BJ (cell line): Measurements from ENCODE around the gene CR2. TPM values are rescaled to one million over a fixed set of nuclear protein-coding genes. Genes with fewer than 3 reads are reported as not detected.

Experiments
- CTCF ChIA-PET: fragments of 350-600 bp; formaldehyde crosslinking; extraction: SDS; loops from one replicate; lab custom pipeline; 2021; ENCODE audit warnings: antibody characterized with exemption, inconsistent platforms; lab: Yijun Ruan, JAX
- POLR2A ChIA-PET: fragments of 300-600 bp; sonication (Branson Sonifier 250); formaldehyde crosslinking; extraction: SDS; loops from one replicate; lab custom pipeline; 2021; ENCODE audit warnings: antibody characterized with exemption; lab: Charles Lee
- DNase-seq: peaks from one replicate; pipeline ENCODE4 v3.0.0-alpha.2; 2011; ENCODE audit warnings: low read depth
- H3K27me3 ChIP-seq: 2 replicates; pipeline ENCODE4 v1.6.0; 2011; ENCODE audit warnings: low read length; ENCODE audit not compliant: control insufficient read depth, insufficient read depth
- H3K36me3 ChIP-seq: 2 replicates; pipeline ENCODE4 v1.5.1; 2011; ENCODE audit warnings: low read length; ENCODE audit not compliant: control insufficient read depth, insufficient read depth
- H3K4me3 ChIP-seq: 2 replicates; pipeline ENCODE4 v1.5.1; 2011; ENCODE audit warnings: low read depth, mild to moderate bottlenecking, control low read depth, low read length
- CTCF ChIP-seq: IDR thresholded peaks from 2 replicates; pipeline ENCODE4 v1.5.1; 2011; ENCODE audit warnings: low read depth, mild to moderate bottlenecking, control low read depth, inconsistent platforms, low read length, moderate library complexity; ENCODE audit not compliant: insufficient read depth
- polyA plus RNA-seq: library from polyadenylated mRNA; depleted of rRNA; stranded (reverse); fragments of >200 nt; gene quantifications from 2 replicates; pipeline ENCODE4 v1.2.3, GENCODE V29; 2011

The CR2 gene
- polyA plus RNA-seq, 1 experiment = not detected

- POLR2A ChIA-PET = no interaction called here
- DNase-seq = no peak
- CTCF ChIA-PET = interaction anchor here (1.3 kb wide), 1 partner anchor 8 kb away, joined by 9 read pairs; no protein-coding TSS in a partner anchor
- Histone ChIP-seq H3K27me3 (peaks cover 2% of the 10 kb centered on the region; the same call in 1 of the 2 replicates), H3K4me3 (no peak overlapping the region), H3K36me3 (no peaks in the 10 kb centered on the region)
- no peak for TF ChIP-seq CTCF
Measured at GRCh38 chr1:207412845-207413244, 41.3 kb upstream of the CR2 start.

GRCh38 chr1:207414606-207415108 lies 39.5 kb upstream of the CR2 start:
- TF ChIP-seq CTCF = no peak
- POLR2A ChIA-PET = no interaction called here

GRCh38 chr1:207417076-207417475 lies 37.1 kb upstream of the CR2 start:
- no peak for DNase-seq
- POLR2A ChIA-PET = no interaction called here
- CTCF ChIA-PET = no interaction called here

More at GRCh38 chr1:207414606-207415108, 39.5 kb upstream of the CR2 start:
- H3K27me3 ChIP-seq = no peaks in the 10 kb centered on the region; the same call in 1 of the 2 replicates
- no peaks in the 10 kb centered on the region for H3K36me3 ChIP-seq
- no peak for DNase-seq
- H3K4me3 ChIP-seq = no peak overlapping the region
- CTCF ChIA-PET = no interaction called here

GRCh38 chr1:207418351-207418750 lies 35.8 kb upstream of the CR2 start:
- H3K27me3 ChIP-seq = no peaks in the 10 kb centered on the region; the same call in none of the 2 replicates
- no peaks in the 10 kb centered on the region for H3K36me3 ChIP-seq
- no peak for DNase-seq
- H3K4me3 ChIP-seq = no peak overlapping the region
- TF ChIP-seq CTCF = no peak
- ChIA-PET CTCF (interaction anchor here (1.4 kb wide), 1 partner anchor 81 kb away, joined by 5 read pairs; no protein-coding TSS in a partner anchor), POLR2A (no interaction called here)

More at GRCh38 chr1:207417076-207417475, 37.1 kb upstream of the CR2 start:
- no peak for TF ChIP-seq CTCF
- Histone ChIP-seq H3K4me3 (no peak overlapping the region), H3K36me3 (no peaks in the 10 kb centered on the region), H3K27me3 (no peaks in the 10 kb centered on the region; the same call in 1 of the 2 replicates)

GRCh38 chr1:207420109-207420508 lies 34.0 kb upstream of the CR2 start:
- CTCF ChIA-PET = no interaction called here

More at GRCh38 chr1:207420109-207420508, 34.0 kb upstream of the CR2 start:
- no peak for TF ChIP-seq CTCF
- Histone ChIP-seq H3K4me3 (no peak overlapping the region), H3K27me3 (no peaks in the 10 kb centered on the region; the same call in none of the 2 replicates), H3K36me3 (no peaks in the 10 kb centered on the region)
- POLR2A ChIA-PET = no interaction called here
- DNase-seq = no peak
